Epithelial cell of esophagus (primary cell): ENCODE results near the gene C11orf21.

Experiments
- DNase-seq: peaks from one replicate; pipeline ENCODE4 v3.0.0; 2010; ENCODE audit warnings: low read depth
- H3K4me3 ChIP-seq: 2 replicates; pipeline ENCODE4 v1.5.1; 2011; ENCODE audit warnings: mild to moderate bottlenecking, low read length, control low read depth
- CTCF ChIP-seq: IDR thresholded peaks from 2 replicates; pipeline ENCODE4 v1.5.1; 2011; ENCODE audit warnings: low read depth, mild to moderate bottlenecking, low read length, control low read depth, inconsistent platforms; ENCODE audit not compliant: insufficient read depth; ENCODE audit errors: missing control alignments

Gene C11orf21

GRCh38 chr11:2316169-2316962, 14.6 kb upstream of the C11orf21 start:
- DNase-seq, result no peak
- no peak for TF ChIP-seq CTCF
- no peak overlapping the region for H3K4me3 ChIP-seq

GRCh38 chr11:2315395-2316168, 13.9 kb upstream of the C11orf21 start:
- no peak for DNase-seq
- no peak overlapping the region for H3K4me3 ChIP-seq
- TF ChIP-seq CTCF, result no peak

GRCh38 chr11:2314525-2315394, 13.0 kb upstream of the C11orf21 start:
- no peak for DNase-seq
- no peak for TF ChIP-seq CTCF
- H3K4me3 ChIP-seq, result no peak overlapping the region

- DNase-seq, result no peak
- H3K4me3 ChIP-seq, result no peak overlapping the region
- no peak for TF ChIP-seq CTCF
Measured at GRCh38 chr11:2314136-2314524, 12.4 kb upstream of the C11orf21 start.

- no peak for DNase-seq
- TF ChIP-seq CTCF, result no peak
- H3K4me3 ChIP-seq, result no peak overlapping the region
Measured at GRCh38 chr11:2313051-2313951, 11.6 kb upstream of the C11orf21 start.

GRCh38 chr11:2312232-2313042, 10.7 kb upstream of the C11orf21 start:
- no peak overlapping the region for H3K4me3 ChIP-seq
- TF ChIP-seq CTCF, result peak; percentile 3
- no peak for DNase-seq
